Activated CD8-positive, alpha-beta memory T cell treated with anti-CD3 and anti-CD28 coated beads, Interleukin-2, amount 50 U/mL, for 24 hours (primary cell): ENCODE results near the gene ITLN2.
"Not testable (repeated sequence)": the region's sequence is repeated elsewhere in the genome, so short reads cannot be mapped to it uniquely, and the experiment has no call there.

Experiments
- DNase-seq: peaks from one replicate; pipeline ENCODE4 v3.0.0-alpha.2; 2020; ENCODE audit errors: extremely low read depth

ITLN2 gene

GRCh38 chr1:160954158-160955104 is at the start of gene ITLN2:
ITLN2 (minus strand) TSS chr1:160954809; CDS start chr1:160954741, 68 bp downstream.
- DNase-seq = no peak

- no peak for DNase-seq
These were observed 46.9 kb upstream of the ITLN2 start for GRCh38 chr1:161001525-161001924.

DNA sequence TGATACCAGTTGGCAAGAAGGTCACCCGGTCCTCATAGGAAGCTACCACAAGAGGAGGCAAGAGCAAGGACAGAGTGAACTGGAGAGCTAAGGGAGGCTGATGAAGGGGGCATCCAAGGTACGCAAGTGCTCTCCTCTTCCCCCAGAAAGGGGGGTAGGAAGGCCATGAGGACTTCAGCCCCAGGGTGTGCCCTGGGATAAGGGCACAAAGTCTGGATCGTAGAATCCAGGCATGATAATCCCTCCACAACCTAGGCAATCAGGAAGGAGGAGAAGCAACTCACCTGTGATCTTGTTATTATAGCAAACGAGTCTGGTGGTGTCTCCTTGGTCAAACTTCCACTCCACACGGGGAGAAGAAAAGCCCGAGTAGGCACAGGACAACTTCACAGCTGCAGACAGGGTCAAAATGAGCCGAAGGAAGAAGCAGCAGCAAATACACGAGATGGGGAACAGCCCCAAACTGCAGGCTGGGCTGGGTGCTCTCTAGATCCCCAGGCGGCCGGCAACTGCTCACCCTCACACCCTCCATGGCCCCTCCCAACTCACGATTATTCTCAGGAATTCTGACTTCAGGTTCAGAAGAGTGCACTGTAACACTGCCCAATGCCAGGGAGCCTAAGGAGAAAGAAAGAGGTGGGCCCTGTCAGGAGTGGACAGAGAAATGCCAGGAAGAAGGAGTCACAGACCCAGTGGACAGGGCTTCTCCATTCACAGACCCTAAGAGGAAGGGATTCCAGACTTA is 46.3 kb upstream of the ITLN2 start:
- DNase-seq = no peak

GRCh38 chr1:160999376-160999775 is 44.8 kb upstream of the ITLN2 start:
- no peak for DNase-seq

GRCh38 chr1:160997323-160998038 is 42.9 kb upstream of the ITLN2 start:
- DNase-seq = no peak

DNA sequence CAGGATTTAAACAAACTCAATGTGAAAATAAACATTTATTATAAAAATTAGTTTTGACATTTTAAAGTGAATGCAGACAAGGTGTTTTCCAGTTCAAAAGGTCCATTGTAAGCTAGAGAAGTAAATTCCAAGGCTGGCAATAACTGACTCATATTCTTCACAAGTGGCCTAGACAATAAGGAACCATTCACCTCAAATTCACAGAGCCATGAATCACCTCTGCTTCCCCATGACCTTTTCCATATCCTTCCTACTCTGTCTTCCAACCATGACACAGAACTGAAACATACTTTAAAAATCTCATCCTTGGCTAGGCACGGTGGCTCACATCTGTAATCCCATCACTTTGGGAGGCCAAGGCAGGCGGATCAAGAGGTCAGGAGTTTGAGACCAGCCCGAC is 41.6 kb upstream of the ITLN2 start:
- no peak for DNase-seq

DNA sequence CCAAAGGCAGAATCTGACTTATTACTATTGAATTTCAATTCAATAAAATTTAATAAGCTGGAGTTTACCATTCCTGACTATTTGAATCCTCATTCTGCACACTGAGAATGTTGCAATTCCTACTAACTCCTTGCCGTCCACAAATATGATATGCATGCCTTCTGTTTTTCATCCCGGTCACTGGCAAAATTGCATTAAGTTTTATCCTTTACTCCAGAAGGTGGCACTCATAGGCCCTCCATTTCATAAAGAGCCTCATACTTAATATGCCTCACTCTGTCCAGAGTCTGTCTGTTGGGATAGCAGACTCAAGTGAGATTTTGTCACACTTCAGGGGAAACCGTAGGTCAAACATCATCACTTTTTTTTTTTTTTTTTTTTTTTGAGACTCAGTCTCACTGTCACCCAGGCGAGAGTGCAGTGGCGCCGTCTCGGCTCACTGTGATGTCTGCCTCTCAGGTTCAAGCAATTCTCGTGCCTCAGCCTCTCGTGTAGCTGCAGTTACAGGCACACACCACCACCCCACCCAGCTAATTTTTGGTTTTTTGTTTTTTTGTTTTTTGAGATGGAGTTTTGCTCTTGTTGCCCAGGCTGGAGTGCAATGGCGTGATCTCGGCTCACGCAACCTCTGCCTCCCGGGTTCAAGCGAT is 39.1 kb upstream of the ITLN2 start:
- no peak for DNase-seq

- DNase-seq = not testable (repeated sequence)
These were observed 37.4 kb upstream of the ITLN2 start for GRCh38 chr1:160992036-160992435.

- DNase-seq = no peak
These were observed 32.9 kb upstream of the ITLN2 start for GRCh38 chr1:160987359-160988050.

DNA sequence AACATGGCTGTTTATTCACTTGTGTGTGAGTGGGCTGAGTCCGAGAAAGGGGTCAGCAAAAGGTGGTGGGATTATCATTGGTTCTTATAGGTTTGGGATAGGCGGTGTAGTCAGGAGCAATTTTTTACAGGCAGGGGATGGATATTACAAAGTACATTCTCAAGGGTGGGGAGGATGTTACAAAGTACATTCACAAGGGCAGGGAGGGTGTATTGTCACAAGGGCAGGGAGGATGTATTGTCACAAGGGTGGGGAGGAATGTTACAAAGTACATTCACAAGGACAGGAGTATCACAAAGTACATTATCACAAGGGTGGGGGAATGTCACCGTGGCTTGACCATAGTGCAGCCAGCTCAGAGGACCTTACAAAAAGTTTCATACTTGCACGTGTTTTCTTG is 31.1 kb upstream of the ITLN2 start:
- no peak for DNase-seq

- DNase-seq = no peak
These were observed 27.2 kb upstream of the ITLN2 start for GRCh38 chr1:160981584-160982411.

DNA sequence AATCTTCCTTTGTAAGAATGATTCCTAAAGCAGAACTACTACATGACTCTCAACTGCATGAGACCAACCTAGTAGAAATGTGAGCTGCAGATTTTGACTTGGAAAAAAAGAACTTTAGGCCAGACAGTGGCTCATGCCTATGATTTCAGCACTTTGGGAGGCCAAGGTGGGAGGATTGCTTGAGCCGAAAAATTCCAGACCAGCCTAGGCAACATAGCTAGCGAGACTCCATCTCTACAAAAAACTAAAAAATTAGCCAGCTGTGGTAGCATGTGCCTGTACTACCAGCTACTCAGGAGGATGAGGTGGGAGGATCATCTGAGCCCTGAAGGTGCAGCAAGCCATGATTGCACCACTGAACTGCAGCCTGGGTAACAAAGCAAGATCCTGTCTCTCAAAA is 24.7 kb upstream of the ITLN2 start:
- DNase-seq = no peak

DNA sequence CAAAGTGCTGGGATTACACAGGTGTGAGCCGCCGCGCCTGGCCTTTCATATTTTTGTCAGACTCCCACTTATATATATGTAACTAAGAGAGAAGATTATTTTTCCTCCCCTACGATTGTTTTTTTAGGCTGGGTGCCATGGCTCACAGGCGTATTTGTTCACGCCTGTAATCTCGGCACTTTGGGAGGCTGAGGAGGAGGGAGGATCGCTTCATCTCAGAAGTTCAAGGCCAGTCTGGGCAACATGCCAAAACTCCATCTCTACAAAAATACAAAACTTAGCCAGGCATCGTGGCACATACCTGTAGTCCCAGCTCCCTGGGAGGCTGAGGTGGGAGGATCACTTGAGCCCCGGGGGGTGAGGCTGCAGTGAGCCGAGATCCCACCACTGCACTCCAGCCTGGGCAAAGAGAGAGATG is 23.9 kb upstream of the ITLN2 start:
- DNase-seq = no peak

- DNase-seq = no peak
These were observed 20.4 kb upstream of the ITLN2 start for GRCh38 chr1:160975026-160975425.

DNA sequence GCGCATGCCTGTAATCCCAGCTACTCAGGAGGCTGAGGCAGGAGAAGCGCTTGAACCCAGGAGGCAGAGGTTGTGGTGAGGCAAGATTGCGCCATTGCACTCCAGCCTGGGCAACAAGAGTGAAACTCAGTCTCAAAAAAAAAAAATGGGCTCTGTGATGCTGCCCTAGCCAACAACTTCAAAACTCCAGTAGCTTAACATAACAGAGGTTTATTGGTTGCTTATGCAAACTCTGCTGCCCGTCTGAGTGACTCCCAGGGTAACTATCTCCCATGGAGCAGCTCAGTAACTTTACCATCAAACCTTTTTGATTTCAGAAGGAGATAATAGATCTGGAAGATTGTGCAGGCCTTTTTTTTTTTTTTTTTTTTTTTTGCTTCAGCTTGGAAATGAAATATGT is 18.9 kb upstream of the ITLN2 start:
- DNase-seq = no peak

- no peak for DNase-seq
These were observed 18.3 kb upstream of the ITLN2 start for GRCh38 chr1:160972939-160973338.

GRCh38 chr1:160971618-160972056 is 17.0 kb upstream of the ITLN2 start:
- DNase-seq = peak; percentile 15

DNA sequence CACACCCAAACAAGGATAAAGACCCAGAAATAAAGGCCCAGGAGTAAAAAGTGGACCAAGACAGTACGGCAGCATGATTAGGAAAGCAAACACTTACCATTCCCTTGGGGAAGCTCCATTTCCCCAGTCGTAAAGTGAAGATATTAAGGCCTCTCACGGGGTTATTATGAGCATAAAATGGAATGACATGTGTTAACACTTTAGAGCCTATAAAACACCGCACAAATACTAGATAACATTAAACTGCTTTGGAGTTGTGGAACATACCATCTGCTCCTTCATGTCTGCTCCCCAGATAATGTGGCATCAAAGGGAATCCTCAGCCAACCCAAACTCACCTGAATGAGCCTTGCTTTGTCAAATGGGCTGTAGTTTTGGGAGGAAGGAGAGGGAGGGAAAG is 8.9 kb upstream of the ITLN2 start:
- DNase-seq = no peak

GRCh38 chr1:160961419-160961818 is 6.8 kb upstream of the ITLN2 start:
- DNase-seq = no peak

DNA sequence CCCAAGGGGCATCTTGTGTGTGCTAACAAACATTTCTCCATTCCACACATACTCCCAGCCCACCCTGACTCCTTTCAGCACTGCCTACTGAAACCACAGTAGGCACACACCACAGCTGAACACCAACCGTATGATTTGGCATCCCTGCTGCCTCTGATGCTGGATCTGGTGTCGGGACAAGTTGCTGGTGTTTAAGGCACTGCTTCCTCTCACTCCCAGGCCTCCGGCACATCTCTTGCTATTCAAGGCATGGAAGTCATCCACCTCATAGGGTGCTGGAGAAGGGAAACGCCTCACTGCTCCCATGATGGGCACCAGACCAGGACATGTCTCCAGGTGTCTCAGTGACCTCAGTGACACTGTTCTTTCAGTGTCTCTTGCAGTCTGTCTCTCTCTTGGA is 2.4 kb upstream of the ITLN2 start:
- no peak for DNase-seq
